KMS-11 (cell line): ENCODE measurements around the gene ZNF697.
A peak's percentile ranks its signal among the peaks of the same experiment; 100 is the strongest.
"Not testable (repeated sequence)": the region's sequence is repeated elsewhere in the genome, so short reads cannot be mapped to it uniquely, and the experiment has no call there.

ENCODE experiments used
- H2AFZ ChIP-seq: fragments of 200-600 bp; sonication (generic); 2 replicates; pipeline ENCODE4 v1.6.1; 2016; ENCODE audit warnings: antibody characterized with exemption, mixed run types, low read depth
- H3K27ac ChIP-seq: fragments of 200-600 bp; sonication (generic); 2 replicates; pipeline ENCODE4 v1.6.1; 2016; ENCODE audit warnings: mild to moderate bottlenecking, mixed run types
- H3K27me3 ChIP-seq: fragments of 200-600 bp; sonication (generic); 2 replicates; pipeline ENCODE4 v1.6.1; 2017; ENCODE audit warnings: mild to moderate bottlenecking, low read depth, mixed run types, moderate library complexity; ENCODE audit not compliant: insufficient read depth
- H3K36me3 ChIP-seq: fragments of 200-600 bp; sonication (generic); 2 replicates; pipeline ENCODE4 v1.6.1; 2017; ENCODE audit warnings: mild to moderate bottlenecking, mixed run types; ENCODE audit not compliant: insufficient read depth
- H3K4me1 ChIP-seq: fragments of 200-600 bp; sonication (generic); 2 replicates; pipeline ENCODE4 v1.6.1; 2016; ENCODE audit warnings: mild to moderate bottlenecking, low read depth, mixed run types; ENCODE audit not compliant: poor library complexity, severe bottlenecking
- H3K4me2 ChIP-seq: fragments of 200-600 bp; sonication (generic); 2 replicates; pipeline ENCODE4 v1.7.0; 2016; ENCODE audit warnings: mild to moderate bottlenecking, mixed run types
- H3K4me3 ChIP-seq: fragments of 200-600 bp; sonication (generic); IDR thresholded peaks from 2 replicates; pipeline ENCODE4 v1.6.1; 2017; ENCODE audit warnings: low read depth, low read length, mixed read lengths; ENCODE audit not compliant: insufficient read depth
- H3K79me2 ChIP-seq: fragments of 200-600 bp; sonication (generic); 2 replicates; pipeline ENCODE4 v1.6.1; 2016; ENCODE audit warnings: low read depth, mixed run types; ENCODE audit not compliant: insufficient read depth
- H3K9ac ChIP-seq: fragments of 200-600 bp; sonication (generic); 2 replicates; pipeline ENCODE4 v1.6.1; 2016; ENCODE audit warnings: mild to moderate bottlenecking, mixed run types
- H4K20me1 ChIP-seq: fragments of 200-600 bp; sonication (generic); 2 replicates; pipeline ENCODE4 v1.6.1; 2016; ENCODE audit warnings: mild to moderate bottlenecking, mixed run types; ENCODE audit not compliant: insufficient read depth
- TF ChIP-seq, protein P1 (sequence below): fragments of 200-600 bp; sonication (generic); conservative IDR thresholded peaks from 2 replicates; pipeline ENCODE4 v1.6.1; 2017; ENCODE audit warnings: low read depth, mild to moderate bottlenecking, antibody characterized with exemption, low read length, moderate library complexity, mixed read lengths

The ZNF697 gene

DNA sequence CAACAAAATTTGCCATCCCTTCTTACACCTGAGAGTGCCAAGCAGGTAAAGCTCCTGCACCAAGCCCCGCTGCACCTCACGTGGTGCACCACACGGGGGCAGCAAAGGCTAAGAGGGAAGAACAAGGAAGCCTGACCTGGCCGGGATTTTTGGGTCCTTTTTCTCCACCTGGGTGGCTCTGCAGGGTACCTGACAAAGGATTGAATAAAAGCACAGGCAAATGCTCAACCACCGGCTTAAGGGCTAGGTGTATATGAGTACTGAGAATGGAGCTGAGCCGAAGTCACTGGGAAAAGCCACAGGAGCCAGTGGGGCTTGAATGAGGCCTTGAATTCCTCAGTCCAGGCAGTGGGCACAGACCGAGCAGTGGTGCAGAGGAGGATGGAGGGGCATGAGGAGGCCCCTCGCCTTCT lies 36.4 kb downstream of the ZNF697 start:
- no peaks in the 10 kb centered on the region for H3K4me1 ChIP-seq
- no peak overlapping the region for H3K27ac ChIP-seq
- H3K4me3 ChIP-seq, result no peak overlapping the region
- H3K79me2 ChIP-seq, result no peaks in the 10 kb centered on the region
- no peak overlapping the region for H3K9ac ChIP-seq
- no peak overlapping the region for H3K4me2 ChIP-seq
- TF ChIP-seq, protein P1, sequence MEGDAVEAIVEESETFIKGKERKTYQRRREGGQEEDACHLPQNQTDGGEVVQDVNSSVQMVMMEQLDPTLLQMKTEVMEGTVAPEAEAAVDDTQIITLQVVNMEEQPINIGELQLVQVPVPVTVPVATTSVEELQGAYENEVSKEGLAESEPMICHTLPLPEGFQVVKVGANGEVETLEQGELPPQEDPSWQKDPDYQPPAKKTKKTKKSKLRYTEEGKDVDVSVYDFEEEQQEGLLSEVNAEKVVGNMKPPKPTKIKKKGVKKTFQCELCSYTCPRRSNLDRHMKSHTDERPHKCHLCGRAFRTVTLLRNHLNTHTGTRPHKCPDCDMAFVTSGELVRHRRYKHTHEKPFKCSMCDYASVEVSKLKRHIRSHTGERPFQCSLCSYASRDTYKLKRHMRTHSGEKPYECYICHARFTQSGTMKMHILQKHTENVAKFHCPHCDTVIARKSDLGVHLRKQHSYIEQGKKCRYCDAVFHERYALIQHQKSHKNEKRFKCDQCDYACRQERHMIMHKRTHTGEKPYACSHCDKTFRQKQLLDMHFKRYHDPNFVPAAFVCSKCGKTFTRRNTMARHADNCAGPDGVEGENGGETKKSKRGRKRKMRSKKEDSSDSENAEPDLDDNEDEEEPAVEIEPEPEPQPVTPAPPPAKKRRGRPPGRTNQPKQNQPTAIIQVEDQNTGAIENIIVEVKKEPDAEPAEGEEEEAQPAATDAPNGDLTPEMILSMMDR, result peak; percentile 84
- no peaks in the 10 kb centered on the region for H3K36me3 ChIP-seq
- no peaks in the 10 kb centered on the region for H4K20me1 ChIP-seq
- no peak overlapping the region for H2AFZ ChIP-seq
- no peaks in the 10 kb centered on the region for H3K27me3 ChIP-seq

DNA sequence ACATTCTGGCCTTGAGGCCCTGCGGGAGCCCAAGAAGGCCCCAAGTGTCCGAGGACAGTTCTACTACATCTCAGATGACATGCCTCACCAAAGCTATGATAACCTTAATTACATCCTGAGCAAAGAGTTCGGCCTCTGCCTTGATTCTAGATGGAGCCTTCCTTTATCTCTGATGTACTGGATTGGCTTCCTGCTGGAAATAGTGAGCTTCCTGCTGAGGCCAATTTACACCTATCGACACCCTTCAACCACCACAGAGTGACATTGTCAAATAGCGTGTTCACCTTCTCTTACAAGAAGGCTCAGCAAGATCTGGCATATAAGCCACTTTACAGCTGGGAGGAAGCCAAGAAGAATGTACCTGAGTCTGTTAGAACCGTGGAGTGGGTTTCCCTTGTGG lies 39.2 kb downstream of the ZNF697 start:
- not testable (repeated sequence) for H3K4me1 ChIP-seq, H2AFZ ChIP-seq, H3K4me2 ChIP-seq, H3K79me2 ChIP-seq, H3K27me3 ChIP-seq, H3K9ac ChIP-seq, H3K27ac ChIP-seq, H3K4me3 ChIP-seq, H4K20me1 ChIP-seq, H3K36me3 ChIP-seq

DNA sequence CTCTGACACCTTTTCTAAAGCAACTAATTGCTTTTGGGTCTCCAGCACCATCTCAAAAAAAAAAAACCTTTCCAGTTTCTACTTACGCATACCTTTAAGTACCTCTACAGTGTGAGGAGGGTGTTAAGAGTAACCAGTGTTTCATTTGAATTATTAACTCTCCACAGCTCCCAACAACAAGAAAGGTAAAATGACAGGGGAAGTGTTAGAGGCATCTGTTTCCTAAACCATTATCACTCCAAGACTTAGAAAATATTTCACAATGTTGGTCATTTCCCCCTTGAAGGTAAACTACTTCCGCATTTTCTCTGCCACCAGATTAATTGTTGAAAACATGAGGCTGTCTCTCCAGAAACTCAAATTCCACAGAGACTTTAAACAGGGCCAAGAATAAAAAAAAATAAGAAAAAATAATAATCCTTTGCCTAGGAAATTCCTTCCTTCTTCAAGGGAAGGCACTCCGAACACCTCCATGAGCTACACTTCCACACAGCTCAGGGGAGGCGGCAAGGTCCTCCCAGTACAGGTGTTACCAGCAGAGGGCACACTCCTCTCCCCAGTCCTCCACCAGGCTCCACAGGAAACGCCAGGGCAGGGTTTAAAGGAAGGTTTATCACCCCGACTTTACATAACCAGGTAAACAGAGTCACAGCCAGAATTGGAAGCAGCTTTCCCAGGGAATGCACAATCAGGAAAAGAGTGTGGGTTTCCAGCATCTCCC lies 40.8 kb downstream of the ZNF697 start:
- not testable (repeated sequence) for H3K27ac ChIP-seq, H3K27me3 ChIP-seq, H3K4me1 ChIP-seq, H3K9ac ChIP-seq, H3K79me2 ChIP-seq, H3K4me2 ChIP-seq, H2AFZ ChIP-seq, H3K36me3 ChIP-seq, H4K20me1 ChIP-seq, H3K4me3 ChIP-seq

DNA sequence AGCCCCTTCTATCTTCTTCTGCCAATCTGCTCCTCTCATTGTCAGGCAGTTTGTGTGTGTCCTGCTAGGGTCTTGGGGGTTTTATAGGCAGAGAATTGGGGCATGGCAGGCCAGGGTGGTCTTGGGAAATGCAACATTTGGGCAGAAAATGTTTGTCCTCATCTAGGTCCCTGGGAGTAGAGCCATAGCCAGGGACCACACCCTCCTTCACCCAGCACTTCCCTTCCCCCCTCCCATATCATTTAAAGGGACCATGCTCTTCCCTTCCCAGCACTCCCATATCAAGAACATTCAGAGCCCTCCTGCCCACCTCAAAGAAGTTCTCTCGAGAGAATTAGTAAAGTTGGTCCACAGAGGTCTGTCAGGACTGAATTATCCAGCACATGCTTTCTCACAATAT lies 41.7 kb downstream of the ZNF697 start:
- no peaks in the 10 kb centered on the region for H3K27me3 ChIP-seq
- H3K9ac ChIP-seq, result no peak overlapping the region
- H3K4me2 ChIP-seq, result no peak overlapping the region
- H3K79me2 ChIP-seq, result no peaks in the 10 kb centered on the region
- H4K20me1 ChIP-seq, result no peaks in the 10 kb centered on the region
- TF ChIP-seq, protein P1, result no peak
- H3K4me1 ChIP-seq, result no peaks in the 10 kb centered on the region
- H2AFZ ChIP-seq, result no peak overlapping the region
- H3K27ac ChIP-seq, result no peak overlapping the region
- H3K4me3 ChIP-seq, result no peak overlapping the region
- no peaks in the 10 kb centered on the region for H3K36me3 ChIP-seq

DNA sequence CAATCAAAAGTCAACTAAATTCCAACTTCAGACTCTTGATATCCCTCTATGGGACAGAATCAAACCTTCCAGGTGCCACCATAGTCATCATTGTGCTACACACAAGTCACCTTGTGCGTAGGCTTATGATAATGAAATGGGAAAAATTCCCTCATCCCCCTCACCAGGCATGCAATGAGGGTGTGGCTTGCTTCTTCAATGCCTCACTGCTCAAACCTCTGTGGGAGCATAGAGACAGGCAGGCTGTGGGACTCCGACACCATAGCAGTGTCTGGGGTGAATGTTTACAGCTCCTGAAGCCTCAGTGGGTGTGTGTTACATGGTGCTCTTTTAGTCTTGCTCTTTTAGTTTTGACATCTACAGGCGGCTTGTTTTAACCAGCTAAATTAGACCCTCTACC lies 42.4 kb downstream of the ZNF697 start:
- no peak overlapping the region for H3K4me3 ChIP-seq
- TF ChIP-seq, protein P1, result no peak
- H3K27ac ChIP-seq, result no peak overlapping the region
- H3K79me2 ChIP-seq, result no peaks in the 10 kb centered on the region
- H3K9ac ChIP-seq, result no peak overlapping the region
- no peak overlapping the region for H3K4me2 ChIP-seq
- H3K4me1 ChIP-seq, result no peaks in the 10 kb centered on the region
- no peaks in the 10 kb centered on the region for H4K20me1 ChIP-seq
- H3K27me3 ChIP-seq, result no peaks in the 10 kb centered on the region
- H3K36me3 ChIP-seq, result no peaks in the 10 kb centered on the region
- no peak overlapping the region for H2AFZ ChIP-seq

DNA sequence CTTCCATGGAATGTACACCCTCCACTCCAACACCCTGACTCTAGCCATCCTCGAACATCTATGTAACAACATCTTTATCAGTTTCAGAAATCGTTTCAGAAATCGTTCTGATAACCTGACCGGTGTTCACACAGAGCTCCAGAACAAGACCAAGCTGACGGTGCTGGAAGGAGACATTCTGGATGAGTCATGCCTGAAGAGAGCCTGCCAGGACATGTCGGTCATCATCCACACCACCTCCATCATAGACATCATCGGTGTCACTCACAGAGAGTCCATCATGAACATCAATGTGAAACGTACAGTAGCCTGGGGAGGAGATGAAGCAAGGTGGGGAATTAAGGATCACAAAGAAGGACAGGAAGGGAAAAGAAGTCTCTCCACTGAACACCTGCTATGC lies 43.0 kb downstream of the ZNF697 start:
- H3K4me2 ChIP-seq, H3K27me3 ChIP-seq, H3K79me2 ChIP-seq, H3K27ac ChIP-seq, H3K9ac ChIP-seq, H3K36me3 ChIP-seq, H2AFZ ChIP-seq, H3K4me1 ChIP-seq, H4K20me1 ChIP-seq, H3K4me3 ChIP-seq: not testable (repeated sequence)
